ENCODE measurements around the gene MAN2B2.

MAN2B2 gene

GRCh38 chr4:6592804-6593563, 18.0 kb downstream of the MAN2B2 start:
- DNase-seq (ENCODE audit: low read depth in 2 of 2, low spot score in 1 of 2) = no peak

- no peak for DNase-seq (ENCODE audit: low read depth in 2 of 2, low spot score in 1 of 2)
These were observed 19.4 kb downstream of the MAN2B2 start for GRCh38 chr4:6594341-6594740.

GRCh38 chr4:6594826-6595355, 19.9 kb downstream of the MAN2B2 start:
- DNase-seq (ENCODE audit: low read depth in 2 of 2, low spot score in 1 of 2) = no peak

DNA sequence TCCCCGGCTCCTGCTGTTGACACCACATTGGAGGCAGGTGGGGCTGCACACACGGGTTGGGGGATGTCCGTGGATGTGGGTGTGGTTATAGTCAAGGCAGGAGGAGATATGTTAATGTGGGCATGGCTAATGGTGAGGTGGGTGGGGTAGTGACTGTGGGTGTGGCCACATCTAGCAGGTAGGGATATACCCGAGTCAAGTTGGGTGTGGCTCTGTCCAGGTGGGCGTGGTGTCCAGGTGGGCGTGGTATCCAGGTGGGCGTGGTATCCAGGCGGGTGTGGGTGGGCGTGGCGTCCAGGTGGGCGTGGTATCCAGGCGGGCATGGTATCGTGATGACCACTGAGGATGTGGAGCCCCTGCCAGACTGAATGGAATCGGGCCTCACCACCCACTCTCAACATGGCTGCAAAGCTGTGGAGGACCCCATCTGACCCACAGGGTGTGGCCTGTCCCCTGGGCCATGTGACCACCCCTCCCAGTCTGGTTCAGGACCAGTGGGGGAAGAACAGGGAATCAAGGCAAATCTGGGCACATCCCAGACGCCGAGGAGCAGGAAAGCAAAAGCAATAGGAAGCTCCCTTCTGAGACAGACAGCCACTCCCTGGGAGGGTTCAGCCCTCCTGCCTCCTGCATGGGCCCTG, 21.0 kb downstream of the MAN2B2 start:
- no peak for DNase-seq (ENCODE audit: low read depth in 2 of 2, low spot score in 1 of 2)

- DNase-seq (ENCODE audit: low read depth in 2 of 2, low spot score in 1 of 2) = no peak
These were observed 22.0 kb downstream of the MAN2B2 start for GRCh38 chr4:6596948-6597347.

GRCh38 chr4:6598127-6598526, 23.1 kb downstream of the MAN2B2 start:
- no peak for DNase-seq (ENCODE audit: low read depth in 2 of 2, low spot score in 1 of 2)

GRCh38 chr4:6598641-6599040, 23.7 kb downstream of the MAN2B2 start:
- DNase-seq (ENCODE audit: low read depth in 2 of 2, low spot score in 1 of 2) = no peak

DNA sequence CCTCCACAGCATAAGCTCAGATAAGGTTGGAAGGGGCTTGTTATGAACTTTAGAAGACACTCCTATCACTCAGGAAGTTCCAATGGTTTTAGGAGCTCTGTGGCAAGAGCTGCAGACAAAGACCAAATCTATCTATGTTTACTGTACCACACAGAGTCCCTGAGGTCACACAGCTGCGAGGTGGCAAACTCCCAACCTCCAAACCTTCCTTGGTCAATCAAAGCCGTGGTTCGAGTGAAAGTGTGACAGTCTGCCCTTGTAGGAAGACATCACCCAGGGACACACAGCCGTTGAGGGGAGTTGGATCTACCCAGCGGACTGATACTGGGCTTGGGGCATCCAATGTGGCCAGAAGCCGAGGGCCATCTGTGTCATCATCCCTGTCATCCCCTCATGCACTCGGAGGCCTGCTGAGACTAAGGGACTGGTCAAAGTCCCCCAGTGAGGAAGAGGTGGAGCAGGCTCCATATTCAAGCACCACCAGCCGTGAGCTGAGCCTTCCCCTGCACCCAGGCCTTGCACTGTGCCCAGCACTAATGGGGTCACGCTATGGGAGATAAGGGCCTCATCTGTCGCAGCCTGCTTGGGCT, 26.8 kb downstream of the MAN2B2 start:
- DNase-seq (ENCODE audit: low read depth in 2 of 2, low spot score in 1 of 2) = no peak

- no peak for DNase-seq (ENCODE audit: low read depth in 2 of 2, low spot score in 1 of 2)
These were observed 27.3 kb downstream of the MAN2B2 start for GRCh38 chr4:6602289-6602688.

GRCh38 chr4:6603128-6603527, 28.1 kb downstream of the MAN2B2 start:
- DNase-seq (ENCODE audit: low read depth in 2 of 2, low spot score in 1 of 2) = no peak

DNA sequence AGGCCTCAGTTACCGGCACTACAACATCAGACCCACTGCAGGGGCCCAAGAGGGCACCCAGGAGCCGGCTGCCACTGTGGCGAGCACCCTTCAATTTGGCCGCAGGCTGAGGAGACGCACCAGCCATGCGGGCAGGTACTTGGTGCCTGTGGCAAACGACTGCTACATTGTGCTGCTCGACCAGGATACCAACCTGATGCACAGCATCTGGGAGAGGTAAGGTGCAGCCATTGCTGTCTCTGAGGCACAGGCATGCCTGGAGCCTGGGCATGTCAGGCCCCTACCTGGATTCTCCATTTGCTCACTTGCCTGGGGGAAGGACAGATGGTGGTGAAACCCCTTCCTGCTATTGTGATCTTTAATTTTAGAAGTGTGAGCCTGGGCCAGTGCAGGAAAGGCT, 30.1 kb downstream of the MAN2B2 start:
- DNase-seq (ENCODE audit: low read depth in 2 of 2, low spot score in 1 of 2) = no peak

DNA sequence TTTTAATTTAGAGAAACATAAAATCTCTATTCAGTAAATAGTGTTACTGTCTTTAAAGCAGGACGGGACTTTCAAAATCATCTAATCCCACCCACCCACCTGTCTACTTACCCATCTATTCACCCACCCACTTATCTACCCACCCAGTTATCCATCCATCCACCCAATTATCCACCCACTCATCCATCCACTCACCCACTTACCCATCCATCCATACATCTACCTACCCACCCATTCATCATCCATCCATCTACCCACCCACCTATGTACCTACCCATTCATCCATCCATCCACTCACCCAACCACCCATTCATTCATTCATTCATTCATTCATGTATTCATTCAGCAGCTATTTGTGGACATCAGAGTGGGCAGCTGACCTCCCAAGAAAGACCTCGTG, 30.6 kb downstream of the MAN2B2 start:
- no peak for DNase-seq (ENCODE audit: low read depth in 2 of 2, low spot score in 1 of 2)

DNA sequence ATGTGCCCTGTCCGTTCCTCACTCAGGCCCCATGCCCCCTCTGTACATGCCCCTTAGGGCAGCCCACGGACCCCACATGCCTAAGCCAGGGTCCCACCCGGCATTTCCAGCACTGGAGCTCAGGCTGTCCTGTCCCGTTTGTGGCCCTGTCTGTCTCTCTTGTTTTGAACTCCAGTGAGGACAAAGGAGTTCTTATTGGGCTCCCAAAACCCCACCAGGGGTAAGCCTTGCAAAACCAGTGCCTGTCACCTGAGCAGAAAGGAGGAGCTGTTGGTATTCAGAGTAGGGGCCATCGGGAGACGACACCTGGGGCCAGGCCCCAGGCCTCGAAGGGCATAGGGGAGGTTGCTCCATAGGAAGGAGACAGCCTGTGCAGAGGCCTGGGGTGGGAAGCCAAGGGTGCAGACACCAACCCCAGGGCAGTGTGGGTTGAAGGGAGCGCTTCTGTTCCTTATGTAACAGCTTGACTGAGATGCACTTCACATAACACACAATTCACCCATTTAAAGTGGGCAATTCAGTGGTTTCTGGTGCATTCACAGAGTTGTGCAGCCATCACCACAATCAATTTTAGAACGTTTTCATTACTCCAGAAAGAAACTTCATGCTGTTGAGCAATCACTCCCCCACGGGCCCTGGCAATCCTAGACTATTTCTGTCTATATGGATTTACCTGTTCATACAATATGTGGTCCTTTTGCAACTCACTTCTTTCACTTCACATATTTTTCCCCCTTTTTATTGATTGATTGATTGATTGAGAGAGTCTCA, 31.7 kb downstream of the MAN2B2 start:
- no peak for DNase-seq (ENCODE audit: low read depth in 2 of 2, low spot score in 1 of 2)

DNA sequence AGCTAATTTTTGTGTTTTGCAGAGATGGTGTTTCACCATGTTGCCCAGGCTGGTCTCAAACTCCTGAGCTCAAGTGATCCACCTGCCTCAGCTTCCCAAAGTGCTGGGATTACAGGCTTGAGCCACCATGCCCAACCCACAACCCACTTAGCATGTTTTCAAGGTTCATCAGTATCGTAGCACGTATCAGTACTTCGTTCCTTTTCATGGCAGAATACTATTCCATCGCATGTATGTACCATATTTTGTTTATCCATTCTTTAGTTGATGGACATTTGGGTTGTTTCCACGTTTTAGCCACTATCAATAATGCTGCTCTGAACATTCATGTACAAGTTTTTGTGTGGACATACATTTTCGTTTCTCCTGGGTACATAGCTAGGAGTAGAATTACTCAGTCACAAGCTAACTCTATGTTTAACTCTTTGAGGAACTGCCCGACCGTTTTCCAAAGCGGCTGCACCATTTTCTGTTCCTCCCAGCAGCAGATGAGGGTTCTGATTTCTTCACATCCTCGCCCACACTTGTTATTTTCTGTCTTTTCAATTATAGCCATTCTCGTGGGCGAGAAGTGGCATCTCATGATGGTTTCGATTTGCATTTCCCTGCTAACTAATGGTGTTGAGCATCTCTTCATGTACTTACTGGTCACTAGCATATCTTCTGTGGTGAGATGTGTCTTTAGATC, 32.5 kb downstream of the MAN2B2 start:
- no peak for DNase-seq (ENCODE audit: low read depth in 2 of 2, low spot score in 1 of 2)

- peak in 1 of 2 donors; percentile 9 for DNase-seq (ENCODE audit: low read depth in 2 of 2, low spot score in 1 of 2)
These were observed 33.9 kb downstream of the MAN2B2 start for GRCh38 chr4:6608758-6609414.

GRCh38 chr4:6609415-6610079, 34.6 kb downstream of the MAN2B2 start:
- no peak for DNase-seq (ENCODE audit: low read depth in 2 of 2, low spot score in 1 of 2)

- DNase-seq (ENCODE audit: low read depth in 2 of 2, low spot score in 1 of 2) = no peak
These were observed 36.0 kb downstream of the MAN2B2 start for GRCh38 chr4:6610856-6611430.

DNA sequence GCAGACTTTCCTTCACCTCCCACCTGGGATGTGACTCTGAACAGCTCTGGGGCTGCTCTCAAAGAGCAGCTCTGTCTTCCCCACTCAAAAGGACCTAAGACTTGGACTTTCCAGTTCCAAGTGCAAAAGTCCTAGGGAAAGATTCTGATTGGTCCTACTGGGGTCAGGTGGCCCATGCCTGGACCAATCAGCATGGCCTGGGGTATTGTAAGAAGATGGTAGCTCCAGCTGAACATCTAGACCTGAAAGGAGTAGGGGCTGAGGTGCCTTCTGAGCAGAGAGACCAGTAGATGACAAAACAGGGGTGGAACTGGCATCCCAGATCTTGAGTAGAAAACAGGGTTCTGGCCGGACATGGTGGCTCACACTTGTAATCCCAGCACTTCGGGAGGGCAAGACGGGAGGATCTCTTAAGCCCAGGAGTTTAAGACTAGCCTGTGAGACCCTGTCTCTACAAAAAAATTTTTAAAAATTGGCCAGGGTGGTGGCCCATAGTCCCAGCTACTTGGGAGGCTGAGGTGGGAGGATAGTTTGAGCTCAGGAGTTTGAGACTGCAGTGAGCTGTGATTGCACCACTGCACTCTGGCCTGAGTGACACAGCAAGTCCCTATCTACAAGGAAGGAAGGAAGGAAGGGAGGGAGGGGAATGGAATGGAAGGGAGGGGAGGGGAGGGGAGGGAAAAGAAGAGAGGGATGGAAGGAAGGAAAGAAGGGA, 38.1 kb downstream of the MAN2B2 start:
- DNase-seq (ENCODE audit: low read depth in 2 of 2, low spot score in 1 of 2) = no peak

All from stimulated activated CD8-positive, alpha-beta memory T cell treated with anti-CD3 and anti-CD28 coated beads, Interleukin-4, amount 100 ng/mL, for 4 hours (primary cell).